Loucy (cell line): ENCODE data around the gene IL12RB2.

Experiments
- H2AFZ ChIP-seq: fragments of 200-600 bp; sonication (generic); 2 replicates; pipeline ENCODE4 v1.6.0; 2016; ENCODE audit warnings: antibody characterized with exemption, mild to moderate bottlenecking, low read length, moderate library complexity
- H3F3A ChIP-seq: fragments of 200-600 bp; 2 replicates; pipeline ENCODE4 v1.6.0; 2016; ENCODE audit warnings: antibody characterized with exemption, low read depth, mild to moderate bottlenecking
- H3K27me3 ChIP-seq: fragments of 200-600 bp; sonication (generic); 2 replicates; pipeline ENCODE4 v1.6.1; 2014; ENCODE audit warnings: low read length, mild to moderate bottlenecking; ENCODE audit not compliant: insufficient read depth, poor library complexity, severe bottlenecking
- H3K36me3 ChIP-seq: fragments of 200-600 bp; sonication (generic); 2 replicates; pipeline ENCODE4 v1.6.1; 2016; ENCODE audit warnings: low read length; ENCODE audit not compliant: insufficient read depth
- H3K4me1 ChIP-seq: fragments of 200-600 bp; sonication (generic); 2 replicates; pipeline ENCODE4 v1.5.1; 2014; ENCODE audit warnings: low read length, mild to moderate bottlenecking; ENCODE audit not compliant: insufficient read depth, poor library complexity, severe bottlenecking
- H3K4me2 ChIP-seq: fragments of 200-600 bp; sonication (generic); 2 replicates; pipeline ENCODE4 v1.6.0; 2014; ENCODE audit warnings: antibody characterized with exemption, low read length, low read depth, mild to moderate bottlenecking; ENCODE audit not compliant: poor library complexity, severe bottlenecking
- H3K4me3 ChIP-seq: fragments of 200-600 bp; sonication (generic); 2 replicates; pipeline ENCODE4 v1.5.1; 2014; ENCODE audit warnings: low read length, mild to moderate bottlenecking, mixed read lengths; ENCODE audit not compliant: poor library complexity, severe bottlenecking
- H3K79me2 ChIP-seq: fragments of 200-600 bp; sonication (generic); 2 replicates; pipeline ENCODE4 v1.6.1; 2014; ENCODE audit warnings: low read length; ENCODE audit not compliant: insufficient read depth
- H3K9ac ChIP-seq: fragments of 200-600 bp; sonication (generic); 2 replicates; pipeline ENCODE4 v1.6.0; 2014; ENCODE audit warnings: mild to moderate bottlenecking, low read depth, low read length, moderate library complexity; ENCODE audit not compliant: poor library complexity, severe bottlenecking
- H3K9me2 ChIP-seq: fragments of 200-600 bp; sonication (generic); replicated peaks from 2 replicates; pipeline ENCODE4 v1.6.1; 2016; ENCODE audit warnings: low read depth, low read length, mixed read lengths
- H3K9me3 ChIP-seq: fragments of 200-600 bp; sonication (generic); 2 replicates; pipeline ENCODE4 v1.6.1; 2014; ENCODE audit warnings: mild to moderate bottlenecking, antibody characterized with exemption, low read length, low read depth; ENCODE audit not compliant: insufficient read depth
- H4K20me1 ChIP-seq: fragments of 200-600 bp; sonication (generic); 2 replicates; pipeline ENCODE4 v1.6.0; 2014; ENCODE audit warnings: antibody characterized with exemption, low read length, mild to moderate bottlenecking; ENCODE audit not compliant: insufficient read depth, poor library complexity, severe bottlenecking
- CTCF ChIP-seq: fragments of 200-600 bp; sonication (generic); conservative IDR thresholded peaks from 2 replicates; pipeline ENCODE4 v1.5.1; 2014; ENCODE audit warnings: mild to moderate bottlenecking, antibody characterized with exemption, low read length
- EZH2phosphoT487 ChIP-seq: fragments of 200-600 bp; IDR thresholded peaks from 2 replicates; pipeline ENCODE4 v1.6.1; 2018; ENCODE audit warnings: antibody characterized with exemption, mild to moderate bottlenecking, moderate library complexity, borderline replicate concordance

IL12RB2 gene

GRCh38 chr1:67432745-67433144 is 125.1 kb downstream of the IL12RB2 start:
- no peak overlapping the region for H3K4me2 ChIP-seq
- no peak for TF ChIP-seq EZH2phosphoT487
- TF ChIP-seq CTCF: no peak

GRCh38 chr1:67433837-67434236 is 126.2 kb downstream of the IL12RB2 start:
- Histone ChIP-seq H2AFZ (no peak overlapping the region), H3K27me3 (peaks cover 9% of the 10 kb centered on the region), H3F3A (peaks cover 3% of the 10 kb centered on the region; the same call in 1 of the 2 replicates), H3K9ac (peak overlapping the region; percentile 20), H3K4me1 (peaks cover 38% of the 10 kb centered on the region), H3K9me3 (no peaks in the 10 kb centered on the region), H3K9me2 (no peaks in the 10 kb centered on the region), H4K20me1 (peaks cover 5% of the 10 kb centered on the region), H3K4me2 (peak overlapping the region; percentile 17), H3K79me2 (peaks cover 14% of the 10 kb centered on the region), H3K4me3 (no peak overlapping the region), H3K36me3 (0 out of 2 replicates have a peak, but pooled peaks cover 3% of the 10 kb centered on the region)
- TF ChIP-seq EZH2phosphoT487 (no peak), CTCF (no peak)

More at GRCh38 chr1:67432745-67433144, 125.1 kb downstream of the IL12RB2 start:
- Histone ChIP-seq H3K79me2 (peaks cover 25% of the 10 kb centered on the region), H3K27me3 (peaks cover 9% of the 10 kb centered on the region), H4K20me1 (peaks cover 16% of the 10 kb centered on the region), H3F3A (peaks cover 3% of the 10 kb centered on the region; the same call in 1 of the 2 replicates), H3K9me2 (no peaks in the 10 kb centered on the region), H2AFZ (peak overlapping the region; percentile 65; the same call in 1 of the 2 replicates), H3K9ac (peak overlapping the region; percentile 20), H3K36me3 (peaks cover 9% of the 10 kb centered on the region; the same call in 1 of the 2 replicates), H3K4me1 (peaks cover 44% of the 10 kb centered on the region), H3K9me3 (no peaks in the 10 kb centered on the region), H3K4me3 (no peak overlapping the region)

GRCh38 chr1:67434491-67434890 is 126.8 kb downstream of the IL12RB2 start:
- no peak overlapping the region for H2AFZ ChIP-seq
- peaks cover 38% of the 10 kb centered on the region for H3K4me1 ChIP-seq
- H3K4me3 ChIP-seq: no peak overlapping the region
- no peak for TF ChIP-seq CTCF
- TF ChIP-seq EZH2phosphoT487: no peak
- no peaks in the 10 kb centered on the region for H3K9me2 ChIP-seq
- H3K79me2 ChIP-seq: peaks cover 7% of the 10 kb centered on the region
- no peaks in the 10 kb centered on the region for H3K36me3 ChIP-seq
- H3K9ac ChIP-seq: no peak overlapping the region
- H4K20me1 ChIP-seq: no peaks in the 10 kb centered on the region
- peak overlapping the region; percentile 35 for H3K4me2 ChIP-seq
- H3K27me3 ChIP-seq: peaks cover 8% of the 10 kb centered on the region
- H3K9me3 ChIP-seq: no peaks in the 10 kb centered on the region
- H3F3A ChIP-seq: peaks cover 3% of the 10 kb centered on the region; the same call in 1 of the 2 replicates
